Measurements from ENCODE around the gene GLA.

- no peak for TF ChIP-seq MED1 (CRISPR knock-in tag; IDR thresholded peaks at IDR 0.05; ENCODE audit: borderline replicate concordance)
- TF ChIP-seq TBP (optimal IDR thresholded peaks at IDR 0.05; ENCODE audit: low read depth, low read length) = no peak
Observed at GRCh38 chrX:101348452-101349192, 59.1 kb downstream of the GLA start, which contains the start of gene TIMM8A.

Data from K562 (cell line).